Omental fat pad (tissue), 4 donors: ENCODE data around the gene COL23A1. TPM values are rescaled to one million over a fixed set of nuclear protein-coding genes. Genes with fewer than 3 reads are reported as not detected.

Source experiments
- ATAC-seq: fragments of 150-250 bp; one replicate; pipeline ENCODE4 v1.9.1; 2016; ENCODE audit warnings: mild to moderate bottlenecking, moderate library complexity; ENCODE audit not compliant: low FRiP score
- DNase-seq: peaks from one replicate; pipeline ENCODE4 v3.0.0-alpha.2; 2019; ENCODE audit warnings: low spot score
- CTCF ChIP-seq, 3 donors: fragments of 450-650 bp; IDR thresholded peaks; one replicate each; pipeline ENCODE4 v1.5.1; 2016 to 2017; ENCODE audit warnings: antibody characterized with exemption in 3 of 3, mild to moderate bottlenecking in 3 of 3, moderate library complexity in 2 of 3
- total RNA-seq, 4 donors: library from RNA; depleted of rRNA; stranded (reverse); fragments of >200 nt; gene quantifications; one replicate each; pipeline ENCODE4 v1.1.0, GENCODE V29; 2016

The COL23A1 gene
- total RNA-seq, 4 donors from 2014 or later = 0.12 to 1.0 (median 0.49) TPM

- no peak for TF ChIP-seq CTCF (IDR thresholded peaks at IDR 0.05)
- DNase-seq (no peak), ATAC-seq (no peak)
Measured at GRCh38 chr5:178216779-178217178, 373.4 kb downstream of the COL23A1 start.

GRCh38 chr5:178216088-178216534 lies 374.1 kb downstream of the COL23A1 start:
- DNase-seq (no peak), ATAC-seq (no peak)
- no peak for TF ChIP-seq CTCF (IDR thresholded peaks at IDR 0.05)

GRCh38 chr5:178215280-178216002 lies 374.8 kb downstream of the COL23A1 start:
- no peak for ATAC-seq
- TF ChIP-seq CTCF (IDR thresholded peaks at IDR 0.05) = no peak
- no peak for DNase-seq

- no peak for TF ChIP-seq CTCF (IDR thresholded peaks at IDR 0.05)
- no peak for DNase-seq
- no peak for ATAC-seq
Measured at GRCh38 chr5:178214160-178214803, 375.9 kb downstream of the COL23A1 start.

- no peak for TF ChIP-seq CTCF (IDR thresholded peaks at IDR 0.05)
- DNase-seq (no peak), ATAC-seq (no peak)
Measured at GRCh38 chr5:178213748-178214151, 376.4 kb downstream of the COL23A1 start.

- ATAC-seq (no peak), DNase-seq (no peak)
- TF ChIP-seq CTCF (IDR thresholded peaks at IDR 0.05) = no peak
Measured at GRCh38 chr5:178213003-178213461, 377.2 kb downstream of the COL23A1 start.
